Right lobe of liver (tissue), 4 donors: ENCODE results near the gene PTCHD4.

Source experiments
- POLR2A ChIP-seq: fragments of 450-650 bp; IDR thresholded peaks from one replicate; pipeline ENCODE4 v1.6.1; 2017; ENCODE audit warnings: antibody characterized with exemption, mild to moderate bottlenecking
- TF ChIP-seq, protein P1 (sequence below), 4 donors: fragments of 200-600 bp in 3 of 4; fragments of 450-650 bp in 1 of 4; IDR thresholded peaks; one replicate each; pipeline versions ENCODE4 v1.5.1 to v1.8.0; 2016 to 2022; ENCODE audit warnings: antibody characterized with exemption in 4 of 4, mild to moderate bottlenecking in 2 of 4
- donor health status: DM: no; HTN: no; CAD: no.
- donor health status: DM: no; HTN: no; CAD: no.
- donor health status: DM: no; HTN: yes; CAD: no.

DNA sequence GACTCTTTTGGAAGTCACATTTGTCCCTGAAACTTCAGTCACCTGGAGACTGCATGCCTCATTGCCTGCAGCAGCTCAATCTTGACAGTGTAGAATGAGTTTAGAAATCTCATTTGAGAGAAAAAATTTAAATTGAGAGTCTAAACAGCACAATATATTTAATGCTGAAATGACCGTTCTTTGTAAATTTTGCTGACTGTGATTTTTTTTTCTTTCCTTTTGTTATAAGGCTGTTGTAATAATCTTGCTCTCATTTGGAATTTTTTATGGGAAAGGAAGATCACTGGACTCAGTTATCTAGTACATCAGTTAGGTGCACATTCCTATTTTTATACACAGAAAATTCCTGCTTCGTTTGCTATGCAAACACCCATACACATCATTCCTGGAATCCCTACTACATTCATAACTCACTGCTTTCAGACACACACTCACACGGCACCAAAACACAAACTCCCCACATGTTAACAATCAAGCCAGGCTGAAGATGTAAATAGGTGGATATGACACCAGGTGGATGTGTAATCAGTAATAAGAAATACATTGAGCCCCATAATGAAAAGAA lies 43.8 kb downstream of the PTCHD4 start:
- TF ChIP-seq, protein P1, sequence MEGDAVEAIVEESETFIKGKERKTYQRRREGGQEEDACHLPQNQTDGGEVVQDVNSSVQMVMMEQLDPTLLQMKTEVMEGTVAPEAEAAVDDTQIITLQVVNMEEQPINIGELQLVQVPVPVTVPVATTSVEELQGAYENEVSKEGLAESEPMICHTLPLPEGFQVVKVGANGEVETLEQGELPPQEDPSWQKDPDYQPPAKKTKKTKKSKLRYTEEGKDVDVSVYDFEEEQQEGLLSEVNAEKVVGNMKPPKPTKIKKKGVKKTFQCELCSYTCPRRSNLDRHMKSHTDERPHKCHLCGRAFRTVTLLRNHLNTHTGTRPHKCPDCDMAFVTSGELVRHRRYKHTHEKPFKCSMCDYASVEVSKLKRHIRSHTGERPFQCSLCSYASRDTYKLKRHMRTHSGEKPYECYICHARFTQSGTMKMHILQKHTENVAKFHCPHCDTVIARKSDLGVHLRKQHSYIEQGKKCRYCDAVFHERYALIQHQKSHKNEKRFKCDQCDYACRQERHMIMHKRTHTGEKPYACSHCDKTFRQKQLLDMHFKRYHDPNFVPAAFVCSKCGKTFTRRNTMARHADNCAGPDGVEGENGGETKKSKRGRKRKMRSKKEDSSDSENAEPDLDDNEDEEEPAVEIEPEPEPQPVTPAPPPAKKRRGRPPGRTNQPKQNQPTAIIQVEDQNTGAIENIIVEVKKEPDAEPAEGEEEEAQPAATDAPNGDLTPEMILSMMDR (IDR thresholded peaks at IDR 0.05): no peak
- no peak for TF ChIP-seq POLR2A
